Fibroblast of skin of left quadriceps (primary cell): ENCODE measurements around the gene PDXK.

Experiments
- DNase-seq, 2 experiments: peaks; one replicate each; pipeline ENCODE4 v3.0.0-alpha.2; 2013; ENCODE audit warnings: low read depth in 2 of 2

Gene PDXK

DNA sequence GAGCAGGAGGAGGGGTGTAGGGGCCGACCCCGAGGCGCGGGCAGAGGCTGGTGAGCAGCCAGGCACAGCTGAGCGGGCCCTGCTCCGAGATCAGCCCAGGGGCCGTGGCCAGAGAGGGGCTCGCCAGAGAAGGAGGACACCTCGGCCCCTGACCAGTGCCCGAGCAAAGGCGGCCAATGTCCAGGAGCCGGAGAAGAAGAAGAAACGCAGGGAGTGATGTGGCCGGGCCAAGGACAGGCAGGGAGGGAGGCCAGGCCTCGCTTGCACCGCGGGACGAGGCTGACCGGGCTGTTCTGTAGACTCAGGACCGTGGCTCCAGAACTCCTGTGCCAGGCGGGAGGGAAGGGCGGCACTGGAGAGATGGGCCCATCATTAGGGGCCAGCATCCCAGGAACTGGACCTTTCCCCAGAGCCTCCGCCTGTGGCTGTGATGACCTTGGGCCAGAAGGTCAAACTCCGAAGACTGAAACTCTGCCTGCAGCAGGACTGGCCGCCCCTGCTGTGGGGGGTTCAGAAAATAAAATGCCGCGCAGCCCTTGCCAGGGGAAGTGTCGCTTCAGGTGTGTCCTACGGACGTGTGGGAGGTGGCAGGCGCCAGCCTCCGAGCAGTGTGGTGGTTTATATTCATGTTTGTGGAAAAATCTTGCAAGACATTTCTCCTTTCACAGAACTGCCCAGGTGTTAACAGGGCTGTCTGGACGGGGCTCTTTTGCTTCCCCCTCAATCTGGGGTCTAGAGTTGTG, 84.8 kb downstream of the PDXK start:
- DNase-seq: no peak

DNA sequence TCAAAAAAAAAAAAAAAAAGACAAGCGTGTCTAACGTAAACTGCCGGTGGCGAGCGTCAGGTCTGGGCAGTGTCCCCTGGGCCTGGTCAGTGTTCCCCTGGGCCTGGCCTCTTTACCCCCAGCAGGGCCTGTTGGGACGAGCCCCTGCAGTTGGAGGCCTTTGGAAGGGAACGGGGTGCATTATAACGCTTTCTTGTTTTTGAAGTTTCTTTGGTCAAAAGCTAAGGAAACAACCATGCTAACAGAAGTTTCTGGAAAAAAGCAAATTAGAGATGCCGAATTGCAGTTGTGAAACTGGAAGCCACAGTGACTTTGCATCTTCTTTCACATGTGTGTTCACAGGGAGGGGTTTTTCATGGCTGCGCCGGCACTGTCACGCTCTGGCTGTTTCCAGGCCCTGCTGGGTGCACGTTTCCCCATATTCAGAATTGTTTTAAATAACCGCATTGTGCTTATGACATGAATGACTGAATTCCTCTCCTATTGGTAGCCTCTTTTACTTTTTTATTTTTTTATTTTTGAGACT, 86.4 kb downstream of the PDXK start:
- DNase-seq: no peak

DNA sequence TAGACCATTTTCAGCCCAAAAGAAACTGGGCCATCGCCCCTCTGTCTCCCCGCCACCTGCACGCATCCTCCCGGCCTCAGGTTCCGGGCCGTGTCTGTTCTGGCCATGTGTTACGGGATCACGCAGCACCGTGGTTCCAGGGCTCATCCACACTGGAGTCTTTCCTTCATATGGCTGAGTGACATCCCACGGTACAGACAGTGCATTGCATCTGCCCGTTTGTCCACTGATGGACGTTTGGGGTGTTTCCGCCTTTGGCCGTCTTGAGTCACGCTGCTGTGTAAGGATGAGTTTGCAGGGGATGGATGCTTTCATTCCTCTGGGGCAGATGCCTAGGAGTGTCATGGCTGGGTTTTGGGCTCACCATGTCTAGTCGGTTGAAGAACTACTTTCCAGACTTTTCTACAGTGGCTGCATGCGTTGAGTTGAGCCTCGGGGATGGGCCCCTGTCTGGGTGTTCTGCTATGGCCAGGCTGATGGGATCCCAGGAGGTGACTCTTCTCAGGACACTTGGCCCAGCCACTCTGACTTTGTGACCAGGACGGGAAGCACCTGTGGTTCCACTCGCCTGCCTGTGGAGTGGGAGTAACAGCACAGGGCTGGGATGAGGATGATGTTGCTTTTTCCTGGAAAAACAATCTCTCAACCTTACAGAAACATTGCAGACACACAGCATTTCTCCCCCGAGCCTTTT, 87.2 kb downstream of the PDXK start:
- DNase-seq: no peak

DNA sequence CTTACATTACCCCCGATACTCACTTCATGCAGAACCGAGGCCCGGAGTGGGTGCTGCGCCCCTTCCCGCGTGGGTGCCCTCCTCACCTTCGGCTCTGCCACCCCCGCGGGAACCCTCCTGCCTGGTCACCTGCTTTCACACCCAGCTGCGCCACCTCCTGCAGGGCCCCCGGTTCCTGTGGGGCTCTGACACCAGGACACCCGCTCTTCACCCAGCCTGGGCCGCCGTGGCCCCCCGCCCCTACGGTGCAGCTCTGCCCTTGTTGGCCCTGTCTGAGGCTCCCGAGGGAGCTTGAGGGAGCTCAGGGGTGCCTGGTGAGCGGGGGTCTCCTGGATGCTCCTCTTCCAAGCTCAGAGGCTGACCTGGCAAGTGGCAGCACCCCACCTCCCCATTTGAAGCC, 89.4 kb downstream of the PDXK start:
- no peak for DNase-seq

DNA sequence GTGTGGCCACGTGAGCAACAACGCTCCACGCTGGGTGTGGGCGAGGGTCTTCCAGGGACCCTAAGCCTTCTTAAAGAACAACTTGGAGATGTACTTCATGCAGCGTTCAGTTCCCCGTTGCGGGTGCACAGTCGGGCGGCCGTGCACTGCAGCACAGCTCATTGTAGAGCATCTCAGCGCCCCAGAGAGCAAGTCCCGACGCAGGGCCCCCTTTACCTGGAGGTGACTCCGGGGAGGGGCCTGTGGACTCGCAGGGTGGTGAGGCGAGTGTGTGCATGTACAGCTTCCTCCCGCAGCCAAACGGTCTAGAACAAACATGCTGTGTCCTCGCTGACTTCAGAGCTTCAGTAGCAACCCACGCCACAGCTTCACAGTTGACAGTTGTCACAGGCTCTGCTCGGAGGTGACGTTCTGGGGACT, 89.9 kb downstream of the PDXK start:
- DNase-seq: no peak

DNA sequence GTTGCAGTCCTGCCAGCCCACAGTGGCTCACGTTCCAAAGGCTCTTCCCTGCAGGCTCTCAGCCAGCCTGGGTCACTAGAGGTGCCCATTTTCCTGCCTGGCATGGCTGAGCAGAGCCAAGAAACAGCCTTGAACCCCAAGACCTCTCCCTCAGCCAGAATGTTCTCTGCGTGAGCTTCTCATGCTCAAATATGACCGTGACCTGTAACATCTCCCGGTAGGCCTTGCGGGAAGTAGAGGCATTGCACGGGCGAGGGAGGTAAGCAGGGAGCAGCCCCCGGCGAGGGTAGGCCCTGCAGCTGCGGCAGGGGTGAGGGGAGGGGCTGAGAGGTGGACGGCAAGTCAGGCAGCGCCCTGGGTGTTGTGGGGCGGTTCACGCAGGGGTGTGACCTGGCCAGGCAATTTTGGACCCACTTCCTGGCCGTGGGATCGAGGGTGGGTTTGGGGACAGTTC, 90.4 kb downstream of the PDXK start:
- no peak for DNase-seq

DNA sequence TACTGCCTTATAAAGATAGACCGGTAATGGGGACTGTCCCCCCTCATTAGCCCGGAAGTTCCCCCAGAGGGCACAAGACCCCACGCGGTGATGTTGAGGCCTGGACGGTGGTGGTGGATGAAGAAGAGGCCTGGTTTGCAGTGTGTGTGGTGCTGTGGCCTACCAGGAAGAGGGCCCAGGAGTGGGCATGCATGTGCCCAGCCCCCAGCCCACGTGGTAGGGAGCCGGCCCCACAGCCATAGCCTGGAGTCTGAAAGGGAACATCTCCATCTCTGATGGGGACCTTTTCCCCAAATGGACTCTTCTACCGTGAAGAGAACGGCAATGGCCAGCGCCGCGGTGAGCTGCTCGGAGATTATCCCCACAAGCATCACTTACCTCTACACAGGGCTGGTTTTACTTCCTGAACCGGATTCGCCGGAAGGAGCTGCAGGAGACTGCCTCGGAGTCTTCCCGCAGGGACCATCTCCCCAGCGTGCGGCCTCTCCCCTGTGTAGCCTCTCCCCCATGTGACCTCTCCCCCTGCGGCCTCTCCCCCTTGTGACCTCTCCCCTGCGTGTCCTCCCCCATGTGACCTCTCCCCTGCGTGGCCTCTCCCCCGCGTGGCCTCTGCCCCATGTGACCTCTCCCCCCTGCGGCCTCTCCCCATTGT, 91.0 kb downstream of the PDXK start:
- no peak for DNase-seq

DNA sequence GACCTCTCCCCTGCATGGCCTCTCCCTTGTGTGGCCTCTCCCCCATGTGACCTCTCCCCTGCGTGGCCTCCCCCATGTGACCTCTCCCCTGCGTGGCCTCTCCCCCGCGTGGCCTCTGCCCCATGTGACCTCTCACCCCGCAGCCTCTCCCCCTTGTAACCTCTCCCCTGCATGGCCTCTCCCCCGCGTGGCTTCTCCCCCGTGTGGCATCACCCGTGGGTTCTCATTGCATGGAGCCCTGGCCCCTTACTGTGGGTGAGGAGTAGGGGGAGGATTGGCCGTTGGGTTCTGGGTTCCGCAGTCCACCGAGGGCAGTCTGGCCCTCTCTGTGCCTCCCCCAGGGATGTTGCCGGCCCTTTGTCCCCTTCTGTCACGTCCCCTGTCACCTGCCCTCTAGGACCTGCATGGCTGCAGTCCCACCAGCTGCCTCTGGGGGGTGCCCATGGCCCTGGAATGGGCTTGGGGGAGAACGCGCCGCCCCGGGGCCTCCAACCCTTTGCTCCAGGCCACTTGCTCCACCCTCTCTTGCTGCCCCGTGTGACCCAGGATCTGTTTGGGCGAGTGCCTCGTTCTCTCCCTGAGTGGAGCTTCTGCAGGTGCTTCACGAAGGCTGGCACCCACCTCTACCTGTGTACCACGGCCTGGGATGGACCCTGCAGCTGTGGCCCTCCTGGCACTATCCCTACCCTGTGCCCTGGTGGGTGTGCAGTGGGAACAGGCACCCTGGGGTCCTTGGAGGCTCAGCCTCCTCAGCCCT, 91.8 kb downstream of the PDXK start:
- DNase-seq: peak; percentile 10 to 14

DNA sequence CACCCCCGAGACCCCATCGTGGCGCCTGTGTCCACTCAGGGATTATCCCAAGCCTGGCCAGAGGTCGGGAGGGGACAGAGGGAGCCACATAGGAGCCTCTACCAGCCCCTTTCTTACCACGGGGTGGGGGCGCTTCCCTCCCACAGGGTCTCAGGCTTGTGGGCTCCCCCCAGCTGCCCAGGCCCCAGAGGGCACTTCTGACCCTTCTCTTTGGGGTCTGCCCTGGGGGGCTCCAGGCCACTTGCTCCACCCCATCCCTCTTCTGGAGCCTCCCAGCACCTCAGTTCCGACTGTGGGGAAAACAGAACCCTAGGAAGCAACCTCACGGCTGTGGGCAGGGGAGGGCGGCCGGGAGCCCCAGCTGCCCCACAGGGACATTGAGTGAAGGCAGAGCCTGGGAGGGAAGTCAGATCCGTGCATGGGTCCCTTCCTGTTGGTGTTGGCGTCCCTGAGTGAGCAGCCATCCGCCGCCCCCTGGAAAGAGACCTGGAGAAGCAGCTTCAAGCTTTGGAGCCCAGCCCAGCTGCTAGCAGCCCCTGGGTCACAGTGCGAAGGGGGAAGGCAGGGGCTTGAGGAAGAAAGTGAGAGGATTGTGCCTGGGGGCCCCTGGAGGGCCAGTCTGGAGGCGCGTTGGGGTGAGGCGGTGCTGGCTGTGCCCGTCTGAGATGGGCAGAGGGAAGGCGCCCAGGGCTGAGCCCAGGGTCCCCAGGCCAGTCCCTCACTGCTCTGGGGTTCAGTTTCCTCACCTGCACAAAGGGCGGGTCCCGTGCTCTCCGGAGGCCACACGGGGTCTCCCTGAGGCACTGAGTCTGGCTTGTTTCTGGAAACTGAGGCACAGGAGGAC, 92.6 kb downstream of the PDXK start:
- DNase-seq: no peak
